Measurements from ENCODE around the gene SUSD4.

The SUSD4 gene

GRCh38 chr1:223329664-223330415 lies 34.1 kb downstream of the SUSD4 start:
- no peak for DNase-seq (ENCODE audit: low read depth)

GRCh38 chr1:223329252-223329651 lies 34.7 kb downstream of the SUSD4 start:
- DNase-seq (ENCODE audit: low read depth): no peak

DNA sequence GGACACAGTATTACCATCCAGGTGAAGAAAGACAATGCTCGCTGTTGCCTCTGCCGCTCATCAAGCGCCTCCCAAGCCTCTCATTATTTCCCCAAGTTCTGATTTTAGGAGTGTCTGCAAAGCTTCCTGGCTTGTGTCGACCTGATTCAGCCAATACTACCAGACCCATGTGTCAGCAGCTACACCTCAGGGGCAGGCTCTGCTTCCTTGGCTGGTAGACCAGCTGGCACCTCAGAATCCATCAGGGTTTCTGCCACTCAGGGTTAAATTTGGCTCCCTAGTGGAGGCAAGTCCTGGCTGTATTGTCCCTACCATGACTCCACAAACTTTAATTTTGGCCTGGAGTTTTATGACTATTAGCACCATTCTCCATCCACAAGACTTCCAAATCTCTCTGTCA lies 35.4 kb downstream of the SUSD4 start:
- no peak for DNase-seq (ENCODE audit: low read depth)

GRCh38 chr1:223326776-223327175 lies 37.2 kb downstream of the SUSD4 start:
- no peak for DNase-seq (ENCODE audit: low read depth)

- no peak for DNase-seq (ENCODE audit: low read depth)
Measured at GRCh38 chr1:223323491-223324484, 40.2 kb downstream of the SUSD4 start.

DNA sequence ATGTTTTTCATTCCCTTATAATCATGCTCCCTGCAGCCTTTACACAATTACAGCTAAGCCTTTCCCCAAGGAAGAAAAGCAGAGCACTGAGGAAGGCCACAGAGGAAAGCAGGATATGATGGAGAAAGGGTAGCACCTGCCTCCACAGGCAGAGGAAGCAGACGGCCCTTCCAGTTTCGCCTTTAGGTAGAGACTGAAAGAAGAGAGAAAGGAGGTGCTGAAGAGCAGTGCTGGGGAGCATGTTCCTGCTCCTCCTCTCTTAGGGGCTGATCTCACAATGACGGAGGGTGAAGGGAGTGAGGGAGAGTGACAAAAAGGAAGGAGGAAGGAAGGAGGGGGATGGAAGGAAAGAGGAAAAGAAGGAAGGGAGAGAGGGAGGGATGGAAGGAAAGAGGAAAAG lies 41.1 kb downstream of the SUSD4 start:
- no peak for DNase-seq (ENCODE audit: low read depth)

- no peak for DNase-seq (ENCODE audit: low read depth)
Measured at GRCh38 chr1:223320959-223321358, 43.0 kb downstream of the SUSD4 start.

DNA sequence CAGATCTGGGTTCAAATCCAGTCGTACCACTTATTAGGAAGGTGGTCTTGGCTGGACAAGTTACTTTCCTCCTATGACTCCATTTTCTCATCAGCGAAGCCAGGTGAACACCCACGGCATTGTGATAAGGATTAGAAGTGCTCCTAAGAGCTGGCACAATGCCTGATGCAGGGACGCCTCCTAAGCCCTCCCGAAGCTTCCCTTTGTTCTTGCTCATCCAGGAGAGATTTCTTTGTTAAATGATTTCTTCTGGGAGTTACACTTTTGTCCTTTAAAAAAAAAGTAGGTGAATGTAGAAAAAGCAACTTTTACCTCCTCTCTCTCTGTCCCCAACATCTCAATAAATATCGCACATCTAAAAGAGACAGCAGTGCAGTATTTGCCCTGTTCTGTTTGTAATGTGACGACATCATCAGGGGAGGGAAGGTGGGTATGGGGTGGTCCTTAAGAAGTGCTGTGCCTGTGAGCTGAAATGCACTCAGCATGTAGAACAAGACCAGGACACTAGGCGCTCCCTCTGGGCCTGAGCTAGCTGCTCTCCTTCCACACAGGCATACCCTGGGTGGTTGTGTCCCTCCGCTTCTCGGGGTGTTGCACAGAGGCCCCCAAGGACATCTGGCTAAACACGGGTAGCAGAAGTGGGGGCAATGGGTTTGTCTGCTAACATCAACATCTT lies 43.9 kb downstream of the SUSD4 start:
- DNase-seq (ENCODE audit: low read depth): no peak

DNA sequence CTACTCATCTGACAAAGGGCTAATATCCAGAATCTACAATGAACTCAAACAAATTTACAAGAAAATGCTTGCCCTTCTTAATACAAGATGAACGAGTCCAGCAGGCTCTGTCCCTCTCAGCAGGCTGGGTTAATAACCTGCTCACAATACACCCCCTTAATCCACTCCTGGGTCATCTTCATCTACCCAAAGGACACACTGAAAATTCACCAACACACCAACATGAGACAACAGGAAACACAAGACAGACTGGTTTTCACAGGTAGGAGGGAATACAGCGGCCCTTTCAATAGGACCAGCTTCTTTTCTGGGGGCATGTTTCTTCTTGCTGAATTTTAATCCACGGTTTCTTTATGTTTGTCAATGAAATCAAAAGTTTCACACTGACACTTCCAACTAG lies 44.6 kb downstream of the SUSD4 start:
- no peak for DNase-seq (ENCODE audit: low read depth)

DNA sequence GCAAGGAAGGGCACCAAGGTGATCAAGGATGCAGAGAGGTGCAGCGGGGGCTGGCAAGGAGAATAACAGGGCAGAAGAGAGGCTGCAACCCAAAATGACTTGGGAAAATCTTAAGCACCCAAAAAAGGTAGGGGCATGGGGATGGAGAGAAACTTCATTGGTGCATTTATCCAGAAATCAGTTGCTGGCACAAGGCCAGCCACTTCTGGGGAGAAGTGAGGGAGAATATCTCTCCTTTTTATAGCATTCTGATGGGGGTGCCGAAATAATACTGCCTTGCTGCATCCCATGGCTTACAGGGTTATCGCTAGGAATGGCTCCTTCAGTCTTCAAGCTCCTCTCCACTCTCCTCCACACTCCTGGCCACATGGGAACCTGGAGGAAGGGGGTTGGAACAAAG lies 47.9 kb downstream of the SUSD4 start:
- no peak for DNase-seq (ENCODE audit: low read depth)

DNA sequence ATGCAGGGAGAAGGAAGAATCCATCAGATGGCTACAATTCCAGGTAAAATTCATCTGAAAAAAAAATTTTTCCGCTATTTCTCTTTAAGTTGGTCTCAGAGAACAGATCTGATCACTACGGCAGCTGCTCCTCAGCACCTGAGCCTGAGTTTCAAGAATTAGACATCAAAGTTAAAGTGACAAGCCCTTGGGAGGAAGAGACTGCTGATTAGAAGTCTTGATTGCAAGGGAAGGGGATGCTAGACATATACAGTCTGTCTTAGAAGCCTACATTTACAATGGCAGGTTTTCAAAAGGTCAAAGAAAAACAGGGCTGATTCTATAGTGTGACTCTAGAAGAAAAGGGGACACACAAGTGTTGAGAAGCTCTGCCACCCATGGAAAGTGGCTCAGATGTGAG lies 48.3 kb downstream of the SUSD4 start:
- no peak for DNase-seq (ENCODE audit: low read depth)

DNA sequence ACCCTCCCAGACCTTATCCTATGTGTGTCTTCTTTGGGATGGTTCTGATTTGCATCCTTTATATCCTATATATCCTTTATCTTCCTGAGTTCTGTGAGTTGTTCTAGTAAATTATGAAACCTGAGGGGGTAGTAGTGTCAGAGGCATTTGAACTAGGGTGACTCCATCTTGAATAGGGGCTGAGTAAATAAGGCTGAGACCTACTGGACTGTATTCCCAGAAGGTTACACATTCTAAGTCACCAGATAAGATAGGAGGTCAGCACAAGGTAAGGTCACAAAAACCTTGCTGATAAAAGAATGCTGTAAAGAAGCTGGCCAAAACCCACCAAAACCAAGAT lies 50.6 kb downstream of the SUSD4 start:
- DNase-seq (ENCODE audit: low read depth): no peak

- DNase-seq (ENCODE audit: low read depth): no peak
Measured at GRCh38 chr1:223312705-223313414, 51.1 kb downstream of the SUSD4 start.

GRCh38 chr1:223312273-223312672 lies 51.7 kb downstream of the SUSD4 start:
- DNase-seq (ENCODE audit: low read depth): no peak

DNA sequence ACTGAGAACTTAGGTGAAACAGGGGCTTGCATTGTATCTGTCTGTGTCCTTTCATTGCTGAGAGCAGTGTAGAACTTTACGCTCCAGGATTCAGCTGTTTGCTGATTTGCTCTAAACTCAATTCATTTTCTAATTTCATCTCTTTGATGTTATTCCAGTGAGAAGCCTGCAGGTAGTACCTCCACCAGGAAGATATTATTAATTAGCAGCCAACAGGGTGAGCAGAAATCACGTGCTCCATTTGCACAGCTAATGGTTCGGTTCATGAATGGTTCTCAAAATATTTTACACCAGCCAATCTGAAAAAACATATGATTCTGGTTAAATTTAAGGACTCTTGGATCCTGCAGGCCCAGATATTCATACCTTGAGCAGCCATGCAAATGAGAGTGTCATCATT lies 52.1 kb downstream of the SUSD4 start:
- no peak for DNase-seq (ENCODE audit: low read depth)

DNA sequence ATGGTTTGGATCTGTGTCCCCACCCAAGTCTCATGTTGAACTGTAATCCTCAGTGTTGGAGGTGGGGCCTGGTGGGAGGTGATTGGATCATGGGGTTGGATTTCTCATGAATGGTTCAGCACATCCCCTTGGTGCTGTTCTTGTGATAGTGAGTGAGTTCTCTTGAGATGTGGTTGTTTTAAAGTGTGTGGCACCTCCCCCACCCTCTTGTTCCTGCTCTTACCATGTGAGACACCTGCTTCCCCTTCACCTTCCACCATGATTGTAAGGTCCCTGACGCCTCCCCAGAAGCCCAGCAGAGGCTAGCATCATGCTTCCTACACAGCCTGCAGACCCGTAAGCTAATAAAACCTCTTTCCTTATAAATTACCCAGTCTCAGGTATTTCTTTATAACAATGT lies 55.8 kb downstream of the SUSD4 start:
- no peak for DNase-seq (ENCODE audit: low read depth)

- no peak for DNase-seq (ENCODE audit: low read depth)
Measured at GRCh38 chr1:223307544-223307943, 56.4 kb downstream of the SUSD4 start.

GRCh38 chr1:223304931-223305330 lies 59.0 kb downstream of the SUSD4 start:
- no peak for DNase-seq (ENCODE audit: low read depth)

- no peak for DNase-seq (ENCODE audit: low read depth)
Measured at GRCh38 chr1:223301371-223301770, 62.6 kb downstream of the SUSD4 start.

GRCh38 chr1:223299553-223299952 lies 64.4 kb downstream of the SUSD4 start:
- no peak for DNase-seq (ENCODE audit: low read depth)

DNA sequence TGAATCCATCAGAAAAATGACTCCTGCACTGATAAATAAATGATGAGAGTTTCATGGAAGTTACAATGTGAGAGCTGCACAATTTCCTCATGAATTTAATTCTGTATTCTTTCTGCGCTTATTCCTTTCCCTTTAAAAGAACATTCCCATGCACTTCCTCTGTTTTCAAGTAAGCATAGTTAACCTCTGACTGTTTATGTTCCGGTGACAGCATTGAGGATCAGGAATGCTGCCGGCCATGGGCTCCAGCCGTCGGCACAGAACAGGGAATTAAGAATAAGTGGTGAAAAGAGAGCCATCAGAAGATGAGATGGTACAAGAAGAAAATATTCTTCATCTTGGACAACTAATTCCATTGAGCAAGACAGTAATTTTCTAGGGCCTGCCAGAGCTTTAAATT lies 65.3 kb downstream of the SUSD4 start:
- DNase-seq (ENCODE audit: low read depth): no peak

GRCh38 chr1:223297800-223298199 lies 66.2 kb downstream of the SUSD4 start:
- DNase-seq (ENCODE audit: low read depth): no peak

All from activated T-helper 1 cell treated with Interleukin-2 at 50 U/mL for 16 hours (primary cell).